IPS-18a (cell line): ENCODE results near the gene MDFI.

Source experiments
- H3K27ac ChIP-seq: one replicate; pipeline ENCODE4 v1.5.1; 2013; ENCODE audit warnings: low read length
- H3K27me3 ChIP-seq: one replicate; pipeline ENCODE4 v1.6.1; 2013; ENCODE audit warnings: mild to moderate bottlenecking, low read length; ENCODE audit not compliant: control insufficient read depth, insufficient read depth
- H3K36me3 ChIP-seq: one replicate; pipeline ENCODE4 v1.6.1; 2013; ENCODE audit warnings: low read depth, low read length; ENCODE audit not compliant: control insufficient read depth
- H3K4me1 ChIP-seq: one replicate; pipeline ENCODE4 v1.6.1; 2013; ENCODE audit warnings: low read depth, low read length; ENCODE audit not compliant: control insufficient read depth
- H3K4me3 ChIP-seq: one replicate; pipeline ENCODE4 v1.5.1; 2013; ENCODE audit warnings: low read length
- H3K9ac ChIP-seq: one replicate; pipeline ENCODE4 v1.6.1; 2013; ENCODE audit warnings: mild to moderate bottlenecking, low read length, moderate library complexity
- H3K9me3 ChIP-seq: one replicate; pipeline ENCODE4 v1.6.1; 2013; ENCODE audit warnings: low read depth, low read length; ENCODE audit not compliant: control insufficient read depth

The MDFI gene

GRCh38 chr6:41695825-41696224 is 57.6 kb downstream of the MDFI start:
- H3K27me3 ChIP-seq, result no peaks in the 10 kb centered on the region
- H3K9me3 ChIP-seq, result no peaks in the 10 kb centered on the region
- peaks cover 5% of the 10 kb centered on the region for H3K4me1 ChIP-seq
- H3K27ac ChIP-seq, result no peak overlapping the region
- H3K4me3 ChIP-seq, result no peak overlapping the region
- no peaks in the 10 kb centered on the region for H3K36me3 ChIP-seq
- H3K9ac ChIP-seq, result no peak overlapping the region

GRCh38 chr6:41696788-41697187 is 58.5 kb downstream of the MDFI start:
- Histone ChIP-seq H3K27me3 (no peaks in the 10 kb centered on the region), H3K4me1 (peaks cover 8% of the 10 kb centered on the region)

GRCh38 chr6:41697861-41698781 is 59.9 kb downstream of the MDFI start:
- H3K9ac ChIP-seq, result no peak overlapping the region
- H3K27ac ChIP-seq, result no peak overlapping the region
- no peak overlapping the region for H3K4me3 ChIP-seq
- peaks cover 8% of the 10 kb centered on the region for H3K4me1 ChIP-seq
- H3K27me3 ChIP-seq, result no peaks in the 10 kb centered on the region
- no peaks in the 10 kb centered on the region for H3K9me3 ChIP-seq
- no peaks in the 10 kb centered on the region for H3K36me3 ChIP-seq

More at GRCh38 chr6:41696788-41697187, 58.5 kb downstream of the MDFI start:
- no peak overlapping the region for H3K4me3 ChIP-seq
- H3K36me3 ChIP-seq, result no peaks in the 10 kb centered on the region
- H3K27ac ChIP-seq, result no peak overlapping the region
- no peaks in the 10 kb centered on the region for H3K9me3 ChIP-seq
- no peak overlapping the region for H3K9ac ChIP-seq

GRCh38 chr6:41699063-41699462 is 60.8 kb downstream of the MDFI start:
- H3K9ac ChIP-seq, result no peak overlapping the region
- no peak overlapping the region for H3K4me3 ChIP-seq
- H3K27ac ChIP-seq, result no peak overlapping the region
- no peaks in the 10 kb centered on the region for H3K27me3 ChIP-seq
- H3K36me3 ChIP-seq, result no peaks in the 10 kb centered on the region
- no peaks in the 10 kb centered on the region for H3K9me3 ChIP-seq
- peaks cover 8% of the 10 kb centered on the region for H3K4me1 ChIP-seq

- H3K27ac ChIP-seq, result no peak overlapping the region
- H3K9me3 ChIP-seq, result no peaks in the 10 kb centered on the region
- no peaks in the 10 kb centered on the region for H3K36me3 ChIP-seq
- H3K27me3 ChIP-seq, result no peaks in the 10 kb centered on the region
- H3K4me1 ChIP-seq, result peaks cover 8% of the 10 kb centered on the region
- H3K4me3 ChIP-seq, result no peak overlapping the region
- H3K9ac ChIP-seq, result no peak overlapping the region
Observed at GRCh38 chr6:41700463-41701347, 62.4 kb downstream of the MDFI start.

- Histone ChIP-seq H3K9ac (no peak overlapping the region), H3K4me1 (peaks cover 8% of the 10 kb centered on the region), H3K9me3 (no peaks in the 10 kb centered on the region), H3K27me3 (no peaks in the 10 kb centered on the region), H3K36me3 (no peaks in the 10 kb centered on the region), H3K4me3 (no peak overlapping the region), H3K27ac (no peak overlapping the region)
Observed at GRCh38 chr6:41702089-41702745, 63.9 kb downstream of the MDFI start.

GRCh38 chr6:41702771-41703494 is 64.7 kb downstream of the MDFI start:
- H3K4me1 ChIP-seq, result peaks cover 8% of the 10 kb centered on the region

More at GRCh38 chr6:41702771-41703494, 64.7 kb downstream of the MDFI start:
- Histone ChIP-seq H3K4me3 (no peak overlapping the region), H3K9ac (no peak overlapping the region), H3K27ac (no peak overlapping the region), H3K9me3 (no peaks in the 10 kb centered on the region), H3K36me3 (no peaks in the 10 kb centered on the region), H3K27me3 (no peaks in the 10 kb centered on the region)
